Liver (tissue), 9 donors: ENCODE data around the gene PPP1R1A. TPM values are rescaled to one million over a fixed set of nuclear protein-coding genes. Genes with fewer than 3 reads are reported as not detected.

ENCODE experiments used
- DNase-seq: peaks from one replicate; pipeline ENCODE4 v3.0.0-alpha.2; 2017; ENCODE audit warnings: low spot score
- H3K27ac ChIP-seq, 2 donors: one replicate each; pipeline ENCODE4 v1.7.0; 2013; ENCODE audit warnings: inconsistent platforms in 2 of 2, low read length in 2 of 2, control low read depth in 1 of 2, low read depth in 1 of 2, mild to moderate bottlenecking in 1 of 2
- H3K27me3 ChIP-seq, 4 donors: one replicate each; pipeline versions ENCODE4 v1.6.1 to v1.7.0; 2013; ENCODE audit warnings: low read length in 3 of 4, inconsistent platforms in 1 of 4, mild to moderate bottlenecking in 1 of 4, moderate library complexity in 1 of 4; ENCODE audit not compliant: control insufficient read depth in 4 of 4, insufficient read depth in 4 of 4
- H3K36me3 ChIP-seq, 4 donors: one replicate each; pipeline versions ENCODE4 v1.6.1 to v1.7.0; 2013; ENCODE audit warnings: low read length in 3 of 4, mild to moderate bottlenecking in 3 of 4, low read depth in 1 of 4, moderate library complexity in 1 of 4; ENCODE audit not compliant: control insufficient read depth in 4 of 4, insufficient read depth in 3 of 4
- H3K4me1 ChIP-seq, 4 donors: one replicate each; pipeline versions ENCODE4 v1.6.1 to v1.7.0; 2013; ENCODE audit warnings: low read length in 3 of 4, mild to moderate bottlenecking in 3 of 4, moderate library complexity in 1 of 4; ENCODE audit not compliant: control insufficient read depth in 4 of 4, insufficient read depth in 4 of 4
- H3K4me3 ChIP-seq, 3 donors: one replicate each; pipeline versions ENCODE4 v1.6.1 to v1.7.0; 2013; ENCODE audit warnings: low read length in 3 of 3, control low read depth in 1 of 3, low read depth in 1 of 3, mild to moderate bottlenecking in 1 of 3
- H3K9ac ChIP-seq, 2 donors: one replicate each; pipeline ENCODE4 v1.7.0; 2013; ENCODE audit warnings: low read length in 2 of 2, mild to moderate bottlenecking in 2 of 2, moderate library complexity in 2 of 2, control low read depth in 1 of 2, low read depth in 1 of 2
- H3K9me3 ChIP-seq, 4 donors: one replicate each; pipeline versions ENCODE4 v1.6.1 to v1.7.0; 2013; ENCODE audit warnings: low read length in 3 of 4; ENCODE audit not compliant: control insufficient read depth in 4 of 4
- EGR1 ChIP-seq, 2 donors: IDR thresholded peaks; 2 replicates each; pipeline ENCODE4 v1.6.1; 2016 to 2018; ENCODE audit warnings: antibody characterized with exemption in 2 of 2, low read depth in 2 of 2
- FOXA1 ChIP-seq: IDR thresholded peaks from 2 replicates; pipeline ENCODE4 v1.6.1; 2016; ENCODE audit warnings: antibody characterized with exemption
- FOXA2 ChIP-seq: IDR thresholded peaks from 2 replicates; pipeline ENCODE4 v1.6.1; 2016; ENCODE audit warnings: antibody characterized with exemption
- GABPA ChIP-seq, 2 donors: IDR thresholded peaks in 1 of 2; conservative IDR thresholded peaks in 1 of 2; 2 replicates each; pipeline ENCODE4 v1.6.1; 2016; ENCODE audit warnings: antibody characterized with exemption in 2 of 2, mild to moderate bottlenecking in 1 of 2, moderate library complexity in 1 of 2
- HNF4A ChIP-seq, 2 donors: conservative IDR thresholded peaks; 2 replicates each; pipeline ENCODE4 v1.6.1; 2016; ENCODE audit warnings: antibody characterized with exemption in 2 of 2, mild to moderate bottlenecking in 2 of 2
- HNF4G ChIP-seq: IDR thresholded peaks from 2 replicates; pipeline ENCODE4 v1.6.1; 2016; ENCODE audit warnings: antibody characterized with exemption
- JUND ChIP-seq, 2 donors: IDR thresholded peaks; 2 replicates each; pipeline ENCODE4 v1.6.1; 2016; ENCODE audit warnings: antibody characterized with exemption in 2 of 2
- MAX ChIP-seq: IDR thresholded peaks from 2 replicates; pipeline ENCODE4 v1.6.1; 2016; ENCODE audit warnings: antibody characterized with exemption
- NR2F2 ChIP-seq: IDR thresholded peaks from 2 replicates; pipeline ENCODE4 v1.6.1; 2016; ENCODE audit warnings: antibody characterized with exemption
- RAD21 ChIP-seq, 2 donors: IDR thresholded peaks; 2 replicates each; pipeline ENCODE4 v1.6.1; 2016; ENCODE audit warnings: antibody characterized with exemption in 2 of 2, mild to moderate bottlenecking in 2 of 2
- REST ChIP-seq: IDR thresholded peaks from 2 replicates; pipeline ENCODE4 v1.6.1; 2016; ENCODE audit warnings: antibody characterized with exemption, mild to moderate bottlenecking
- RXRA ChIP-seq, 2 donors: IDR thresholded peaks; 2 replicates each; pipeline ENCODE4 v1.6.1; 2017 to 2018; ENCODE audit warnings: antibody characterized with exemption in 2 of 2, mild to moderate bottlenecking in 1 of 2
- SP1 ChIP-seq: IDR thresholded peaks from 2 replicates; pipeline ENCODE4 v1.6.1; 2018; ENCODE audit warnings: antibody characterized with exemption, mild to moderate bottlenecking
- TAF1 ChIP-seq: conservative IDR thresholded peaks from 2 replicates; pipeline ENCODE4 v1.6.1; 2016; ENCODE audit warnings: antibody characterized with exemption, mild to moderate bottlenecking
- YY1 ChIP-seq: IDR thresholded peaks from 2 replicates; pipeline ENCODE4 v1.6.1; 2016; ENCODE audit warnings: antibody characterized with exemption, mild to moderate bottlenecking
- ZBTB33 ChIP-seq: IDR thresholded peaks from 2 replicates; pipeline ENCODE4 v1.6.1; 2016; ENCODE audit warnings: antibody characterized with exemption
- WGBS: extraction: QIAGEN DNeasy Blood & Tissue Kit; methylation state at CpG from one replicate; pipeline ENCODE4 v1.1.7; 2013; 5-methylcytosine and 5-hydroxymethylcytosine counted together
- polyA plus RNA-seq, 2 donors: library from polyadenylated mRNA; stranded (reverse) in 1 of 2; unstranded in 1 of 2; fragments of 200-250 nt in 1 of 2; fragments of >200 nt in 1 of 2; fragmentation: Nextera tagmentation in 1 of 2; extraction: Ambion mirVana in 1 of 2; gene quantifications; one replicate each; pipeline versions ENCODE4 v1.2.1 to v1.2.3, GENCODE V29; 2013 to 2015
- total RNA-seq, 2 donors: library from RNA; depleted of rRNA; stranded (reverse); fragments of >200 nt; gene quantifications; one replicate each; pipeline ENCODE4 v1.2.3, GENCODE V29; 2014
- TF ChIP-seq, protein P1 (sequence below): fragments of 150-350 bp; IDR thresholded peaks from 2 replicates; pipeline ENCODE4 v1.5.1; 2017; ENCODE audit warnings: improper control_type of control experiment, low read depth, low read length; ENCODE audit not compliant: missing input control
- TF ChIP-seq, protein P2 (sequence below): IDR thresholded peaks from 2 replicates; pipeline ENCODE4 v1.6.1; 2016; ENCODE audit warnings: antibody characterized with exemption
- donor health status: healthy.
- donor health status: healthy.
- donor health status: healthy.
- donor health status: healthy.
- donor health status: healthy.

PPP1R1A gene
- total and polyA plus RNA-seq, 4 donors, result 8.1 to 182 (median 43.8) TPM

- DNase-seq, result no peak
- 95% methylated on average over 3 of the region's 3 CpGs for WGBS
- TF ChIP-seq HNF4A (conservative IDR thresholded peaks at IDR 0.05), result no peak
- TF ChIP-seq RAD21 (IDR thresholded peaks at IDR 0.05), result no peak
- TF ChIP-seq HNF4G, result no peak
- no peak for TF ChIP-seq RXRA (IDR thresholded peaks at IDR 0.05)
- TF ChIP-seq JUND (IDR thresholded peaks at IDR 0.05), result no peak
- TF ChIP-seq SP1, result no peak
- no peak for TF ChIP-seq EGR1 (IDR thresholded peaks at IDR 0.05; ENCODE audit: low read depth in 2 of 2)
- TF ChIP-seq GABPA (IDR thresholded peaks at IDR 0.05 in 1 of 2, conservative IDR thresholded peaks at IDR 0.05 in 1 of 2), result no peak
- TF ChIP-seq, protein P1, sequence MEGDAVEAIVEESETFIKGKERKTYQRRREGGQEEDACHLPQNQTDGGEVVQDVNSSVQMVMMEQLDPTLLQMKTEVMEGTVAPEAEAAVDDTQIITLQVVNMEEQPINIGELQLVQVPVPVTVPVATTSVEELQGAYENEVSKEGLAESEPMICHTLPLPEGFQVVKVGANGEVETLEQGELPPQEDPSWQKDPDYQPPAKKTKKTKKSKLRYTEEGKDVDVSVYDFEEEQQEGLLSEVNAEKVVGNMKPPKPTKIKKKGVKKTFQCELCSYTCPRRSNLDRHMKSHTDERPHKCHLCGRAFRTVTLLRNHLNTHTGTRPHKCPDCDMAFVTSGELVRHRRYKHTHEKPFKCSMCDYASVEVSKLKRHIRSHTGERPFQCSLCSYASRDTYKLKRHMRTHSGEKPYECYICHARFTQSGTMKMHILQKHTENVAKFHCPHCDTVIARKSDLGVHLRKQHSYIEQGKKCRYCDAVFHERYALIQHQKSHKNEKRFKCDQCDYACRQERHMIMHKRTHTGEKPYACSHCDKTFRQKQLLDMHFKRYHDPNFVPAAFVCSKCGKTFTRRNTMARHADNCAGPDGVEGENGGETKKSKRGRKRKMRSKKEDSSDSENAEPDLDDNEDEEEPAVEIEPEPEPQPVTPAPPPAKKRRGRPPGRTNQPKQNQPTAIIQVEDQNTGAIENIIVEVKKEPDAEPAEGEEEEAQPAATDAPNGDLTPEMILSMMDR, result no peak
- TF ChIP-seq TAF1, result no peak
- TF ChIP-seq MAX, result no peak
- TF ChIP-seq NR2F2, result no peak
- no peak for TF ChIP-seq YY1
- no peak for TF ChIP-seq FOXA2
- TF ChIP-seq, protein P2, sequence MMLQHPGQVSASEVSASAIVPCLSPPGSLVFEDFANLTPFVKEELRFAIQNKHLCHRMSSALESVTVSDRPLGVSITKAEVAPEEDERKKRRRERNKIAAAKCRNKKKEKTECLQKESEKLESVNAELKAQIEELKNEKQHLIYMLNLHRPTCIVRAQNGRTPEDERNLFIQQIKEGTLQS, result no peak
- no peak for TF ChIP-seq ZBTB33
- TF ChIP-seq FOXA1, result no peak
- TF ChIP-seq REST, result no peak
- peaks cover 0 to 5% (median 2%) of the 10 kb centered on the region in 4 donors for H3K9me3 ChIP-seq
- H3K27ac ChIP-seq, result no peak overlapping the region
- H3K27me3 ChIP-seq, result no peaks in the 10 kb centered on the region
- no peaks in the 10 kb centered on the region for H3K36me3 ChIP-seq
- H3K4me3 ChIP-seq, result no peak overlapping the region
- H3K9ac ChIP-seq, result no peak overlapping the region
- no peaks in the 10 kb centered on the region for H3K4me1 ChIP-seq
Measured at GRCh38 chr12:54627304-54627703, 38.8 kb upstream of the PPP1R1A start.

- no peaks in the 10 kb centered on the region for H3K27me3 ChIP-seq
- no peak overlapping the region for H3K9ac ChIP-seq
- no peak overlapping the region for H3K27ac ChIP-seq
- no peaks in the 10 kb centered on the region for H3K36me3 ChIP-seq
- peaks cover 0 to 5% (median 2%) of the 10 kb centered on the region in 4 donors for H3K9me3 ChIP-seq
- DNase-seq, result no peak
- no peaks in the 10 kb centered on the region for H3K4me1 ChIP-seq
- no peak overlapping the region for H3K4me3 ChIP-seq
- no peak for TF ChIP-seq YY1
Measured at GRCh38 chr12:54625598-54625997, 37.1 kb upstream of the PPP1R1A start.
